Measurements from ENCODE around the gene KCTD18. TPM values are rescaled to one million over a fixed set of nuclear protein-coding genes. Genes with fewer than 3 reads are reported as not detected.

Gene KCTD18
- total and polyA plus RNA-seq, 12 donors: 5.0 to 16.5 (median 9.9) TPM

GRCh38 chr2:200498402-200499162 is 11.3 kb downstream of the KCTD18 start:
- peaks cover 0 to 76% (median 22%) of the 10 kb centered on the region in 9 donors for H3K36me3 ChIP-seq
- WGBS, 2 donors: 91 to 93% methylated on average over 2 of the region's 2 CpGs

GRCh38 chr2:200496696-200497095 is 13.2 kb downstream of the KCTD18 start:
- no peaks in the 10 kb centered on the region for H3K27me3 ChIP-seq
- WGBS, 2 donors: 95 to 100% methylated on average over 1 of the region's 1 CpG
- DNase-seq: no peak
- no peaks in the 10 kb centered on the region for H3K4me1 ChIP-seq
- intact Hi-C loops (cut with DNase I): no loop called here
- H3K36me3 ChIP-seq: peaks cover 0 to 77% (median 27%) of the 10 kb centered on the region in 9 donors
- no peak overlapping the region for H3K27ac ChIP-seq
- ATAC-seq: no peak
- H3K9me3 ChIP-seq: no peaks in the 10 kb centered on the region
- H3K4me3 ChIP-seq: no peak overlapping the region
- no peak for TF ChIP-seq CTCF (IDR thresholded peaks at IDR 0.05)

More at GRCh38 chr2:200498402-200499162, 11.3 kb downstream of the KCTD18 start:
- Histone ChIP-seq H3K4me3 (no peak overlapping the region), H3K9me3 (no peaks in the 10 kb centered on the region), H3K27ac (no peak overlapping the region), H3K27me3 (no peaks in the 10 kb centered on the region), H3K4me1 (no peaks in the 10 kb centered on the region)
- TF ChIP-seq CTCF (IDR thresholded peaks at IDR 0.05): no peak
- intact Hi-C loops (cut with DNase I): no loop called here
- no peak for DNase-seq
- ATAC-seq: no peak

- intact Hi-C loops (cut with DNase I): no loop called here
- 94 to 98% methylated on average over 2 of the region's 2 CpGs for WGBS, 2 donors
- TF ChIP-seq CTCF (IDR thresholded peaks at IDR 0.05): no peak
- DNase-seq: no peak
- peaks cover 0 to 100% (median 40%) of the 10 kb centered on the region in 9 donors for H3K36me3 ChIP-seq
- H3K27ac ChIP-seq: no peak overlapping the region
- H3K4me3 ChIP-seq: no peak overlapping the region
- no peaks in the 10 kb centered on the region for H3K27me3 ChIP-seq
- H3K4me1 ChIP-seq: no peaks in the 10 kb centered on the region
- no peak for ATAC-seq
- H3K9me3 ChIP-seq: no peaks in the 10 kb centered on the region
These were observed 15.8 kb downstream of the KCTD18 start for GRCh38 chr2:200494048-200494447.

GRCh38 chr2:200492656-200493055 is 17.2 kb downstream of the KCTD18 start:
- DNase-seq (no peak), ATAC-seq (no peak)
- no peak overlapping the region for H3K4me3 ChIP-seq
- H3K9me3 ChIP-seq: no peaks in the 10 kb centered on the region
- TF ChIP-seq CTCF (IDR thresholded peaks at IDR 0.05): no peak
- H3K36me3 ChIP-seq: peaks cover 0 to 91% (median 40%) of the 10 kb centered on the region in 9 donors
- H3K27ac ChIP-seq: no peak overlapping the region
- intact Hi-C loops (cut with DNase I): no loop called here
- no peaks in the 10 kb centered on the region for H3K4me1 ChIP-seq
- H3K27me3 ChIP-seq: no peaks in the 10 kb centered on the region
